ENCODE results near the gene PER1.

PER1 gene

GRCh38 chr17:8125154-8125946 is 26.9 kb downstream of the PER1 start:
- DNase-seq: peak; percentile 76 to 87 (median 81)
- peak overlapping the region; percentile 62 for H3K4me3 ChIP-seq (ENCODE audit: insufficient read depth, low read depth, low read length, poor library complexity, severe bottlenecking)
- H3K4me1 ChIP-seq (ENCODE audit: control insufficient read depth, insufficient read depth, low read length, poor library complexity, severe bottlenecking): peaks cover 57% of the 10 kb centered on the region
- no peaks in the 10 kb centered on the region for H3K9me3 ChIP-seq (ENCODE audit: control insufficient read depth, low read length)
- H3K27ac ChIP-seq (ENCODE audit: insufficient read depth, low read length, poor library complexity, severe bottlenecking): no peak overlapping the region
- H3K27me3 ChIP-seq (replicated peaks; ENCODE audit: control insufficient read depth, insufficient read depth, low read length, poor library complexity, severe bottlenecking): no peaks in the 10 kb centered on the region
- no peaks in the 10 kb centered on the region for H3K36me3 ChIP-seq (ENCODE audit: control insufficient read depth, insufficient read depth, low read length)

DNA sequence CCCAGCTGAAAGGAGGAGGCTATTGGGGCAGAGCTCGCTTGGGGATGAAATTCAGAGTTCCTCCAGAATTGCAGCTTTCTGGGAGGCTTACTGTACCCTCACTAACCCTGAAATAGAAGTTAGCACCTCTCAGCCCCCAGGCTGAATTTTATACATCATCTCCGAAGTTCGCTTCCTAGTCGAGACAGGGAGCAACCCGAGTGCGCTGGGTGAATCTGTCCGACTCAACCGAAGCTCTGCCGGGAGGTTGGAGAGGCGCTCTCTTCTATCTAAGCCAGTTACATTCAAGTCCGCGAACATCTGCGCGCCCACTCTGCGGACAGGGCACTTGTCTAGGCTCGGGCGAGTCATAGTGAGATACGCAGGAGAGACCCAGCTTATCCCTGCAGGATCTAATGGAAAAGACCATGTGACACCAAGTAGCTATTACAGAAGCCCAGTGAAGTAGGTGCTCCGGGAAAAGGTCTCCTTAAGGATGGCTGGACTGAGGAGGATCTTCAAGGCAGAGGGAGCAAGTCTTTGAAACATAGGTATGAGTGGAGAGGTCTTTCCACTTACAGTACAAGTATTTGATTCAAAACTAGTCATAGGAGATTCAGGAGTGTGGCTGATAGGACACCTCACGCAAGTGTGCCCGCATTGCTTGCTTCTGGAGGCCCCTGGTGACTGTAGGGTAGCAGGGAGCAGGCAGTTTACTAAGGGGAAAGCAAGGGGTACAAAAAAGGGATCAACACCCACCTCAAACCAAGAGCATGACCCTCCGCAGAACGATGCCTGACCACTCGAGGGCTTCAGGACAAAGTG is 27.7 kb downstream of the PER1 start:
- Histone ChIP-seq H3K27ac (ENCODE audit: insufficient read depth, low read length, poor library complexity, severe bottlenecking) (no peak overlapping the region), H3K4me3 (ENCODE audit: insufficient read depth, low read depth, low read length, poor library complexity, severe bottlenecking) (peak overlapping the region; percentile 62), H3K36me3 (ENCODE audit: control insufficient read depth, insufficient read depth, low read length) (no peaks in the 10 kb centered on the region), H3K9me3 (ENCODE audit: control insufficient read depth, low read length) (no peaks in the 10 kb centered on the region), H3K4me1 (ENCODE audit: control insufficient read depth, insufficient read depth, low read length, poor library complexity, severe bottlenecking) (peaks cover 57% of the 10 kb centered on the region), H3K27me3 (replicated peaks; ENCODE audit: control insufficient read depth, insufficient read depth, low read length, poor library complexity, severe bottlenecking) (no peaks in the 10 kb centered on the region)
- no peak for DNase-seq

- H3K27me3 ChIP-seq (replicated peaks; ENCODE audit: control insufficient read depth, insufficient read depth, low read length, poor library complexity, severe bottlenecking): no peaks in the 10 kb centered on the region
- DNase-seq: no peak
- H3K4me3 ChIP-seq (ENCODE audit: insufficient read depth, low read depth, low read length, poor library complexity, severe bottlenecking): peak within 1 kb of the TSS; percentile 62
- H3K36me3 ChIP-seq (ENCODE audit: control insufficient read depth, insufficient read depth, low read length): no peaks in the 10 kb centered on the region
- no peak within 1 kb of the TSS for H3K27ac ChIP-seq (ENCODE audit: insufficient read depth, low read length, poor library complexity, severe bottlenecking)
- peaks cover 57% of the 10 kb centered on the region for H3K4me1 ChIP-seq (ENCODE audit: control insufficient read depth, insufficient read depth, low read length, poor library complexity, severe bottlenecking)
- no peaks in the 10 kb centered on the region for H3K9me3 ChIP-seq (ENCODE audit: control insufficient read depth, low read length)
Measured at GRCh38 chr17:8123695-8124349, 28.4 kb downstream of the PER1 start, which contains the start of gene HES7. TSS of gene HES7 (minus strand) at chr17:8124106. CDS start at chr17:8124084, 22 bp downstream.

- DNase-seq: no peak
- peaks cover 62% of the 10 kb centered on the region for H3K4me1 ChIP-seq (ENCODE audit: control insufficient read depth, insufficient read depth, low read length, poor library complexity, severe bottlenecking)
- no peaks in the 10 kb centered on the region for H3K27me3 ChIP-seq (replicated peaks; ENCODE audit: control insufficient read depth, insufficient read depth, low read length, poor library complexity, severe bottlenecking)
- no peaks in the 10 kb centered on the region for H3K9me3 ChIP-seq (ENCODE audit: control insufficient read depth, low read length)
- H3K4me3 ChIP-seq (ENCODE audit: insufficient read depth, low read depth, low read length, poor library complexity, severe bottlenecking): peak overlapping the region; percentile 62
- no peak overlapping the region for H3K27ac ChIP-seq (ENCODE audit: insufficient read depth, low read length, poor library complexity, severe bottlenecking)
- no peaks in the 10 kb centered on the region for H3K36me3 ChIP-seq (ENCODE audit: control insufficient read depth, insufficient read depth, low read length)
Measured at GRCh38 chr17:8122924-8123694, 29.1 kb downstream of the PER1 start.

- Histone ChIP-seq H3K4me3 (ENCODE audit: insufficient read depth, low read depth, low read length, poor library complexity, severe bottlenecking) (peak overlapping the region; percentile 62), H3K27ac (ENCODE audit: insufficient read depth, low read length, poor library complexity, severe bottlenecking) (no peak overlapping the region)
Measured at GRCh38 chr17:8122422-8122923, 29.7 kb downstream of the PER1 start.

DNA sequence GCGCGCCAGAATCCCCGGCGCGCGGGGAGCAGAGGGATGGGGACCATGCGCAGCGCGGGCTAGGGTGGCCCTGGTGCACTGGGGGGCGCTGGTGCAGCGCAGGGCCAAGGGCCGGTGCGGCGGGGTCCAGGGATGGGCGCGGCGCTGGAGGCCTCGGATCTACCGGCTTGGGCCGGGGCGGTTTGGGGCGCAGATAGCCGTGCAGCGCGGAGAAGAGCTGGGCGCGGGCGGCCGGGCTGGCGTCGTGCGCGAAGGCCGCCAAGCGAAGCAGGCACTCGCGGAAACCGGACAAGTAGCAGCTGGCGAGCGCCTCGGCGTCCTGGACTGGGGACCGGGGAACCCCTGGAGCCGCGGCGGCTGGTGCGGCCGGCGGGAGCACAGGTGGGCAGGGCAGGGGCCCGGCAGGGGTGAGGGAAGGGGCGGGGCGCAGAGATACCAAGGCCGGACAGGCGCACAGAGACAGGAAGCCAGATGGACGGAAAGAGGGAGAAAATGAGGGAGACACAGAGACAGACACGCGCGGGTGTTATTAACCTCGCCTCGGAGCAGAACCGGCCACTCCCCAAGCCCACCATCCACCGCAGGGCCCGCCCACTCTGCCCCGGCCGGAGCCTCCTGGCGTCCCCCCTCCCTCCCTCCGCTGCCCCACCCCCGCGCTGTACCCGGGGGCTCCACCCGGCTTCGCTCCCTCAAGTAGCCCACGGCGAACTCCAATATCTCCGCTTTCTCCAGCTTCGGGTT is 30.4 kb downstream of the PER1 start:
- Histone ChIP-seq H3K4me1 (ENCODE audit: control insufficient read depth, insufficient read depth, low read length, poor library complexity, severe bottlenecking) (peaks cover 68% of the 10 kb centered on the region), H3K4me3 (ENCODE audit: insufficient read depth, low read depth, low read length, poor library complexity, severe bottlenecking) (peak overlapping the region; percentile 62), H3K27me3 (replicated peaks; ENCODE audit: control insufficient read depth, insufficient read depth, low read length, poor library complexity, severe bottlenecking) (no peaks in the 10 kb centered on the region), H3K27ac (ENCODE audit: insufficient read depth, low read length, poor library complexity, severe bottlenecking) (no peak overlapping the region), H3K36me3 (ENCODE audit: control insufficient read depth, insufficient read depth, low read length) (no peaks in the 10 kb centered on the region), H3K9me3 (ENCODE audit: control insufficient read depth, low read length) (no peaks in the 10 kb centered on the region)
- DNase-seq: no peak

More at GRCh38 chr17:8122422-8122923, 29.7 kb downstream of the PER1 start:
- H3K9me3 ChIP-seq (ENCODE audit: control insufficient read depth, low read length): no peaks in the 10 kb centered on the region
- peaks cover 69% of the 10 kb centered on the region for H3K4me1 ChIP-seq (ENCODE audit: control insufficient read depth, insufficient read depth, low read length, poor library complexity, severe bottlenecking)
- no peak for DNase-seq
- H3K27me3 ChIP-seq (replicated peaks; ENCODE audit: control insufficient read depth, insufficient read depth, low read length, poor library complexity, severe bottlenecking): no peaks in the 10 kb centered on the region
- no peaks in the 10 kb centered on the region for H3K36me3 ChIP-seq (ENCODE audit: control insufficient read depth, insufficient read depth, low read length)

GRCh38 chr17:8121407-8121680 is 30.9 kb downstream of the PER1 start:
- Histone ChIP-seq H3K4me1 (ENCODE audit: control insufficient read depth, insufficient read depth, low read length, poor library complexity, severe bottlenecking) (peaks cover 64% of the 10 kb centered on the region), H3K36me3 (ENCODE audit: control insufficient read depth, insufficient read depth, low read length) (no peaks in the 10 kb centered on the region), H3K27ac (ENCODE audit: insufficient read depth, low read length, poor library complexity, severe bottlenecking) (no peak overlapping the region), H3K27me3 (replicated peaks; ENCODE audit: control insufficient read depth, insufficient read depth, low read length, poor library complexity, severe bottlenecking) (no peaks in the 10 kb centered on the region), H3K9me3 (ENCODE audit: control insufficient read depth, low read length) (no peaks in the 10 kb centered on the region), H3K4me3 (ENCODE audit: insufficient read depth, low read depth, low read length, poor library complexity, severe bottlenecking) (peak overlapping the region; percentile 62)
- DNase-seq: no peak

- peak; percentile 44 to 47 (median 45) for DNase-seq
- Histone ChIP-seq H3K4me3 (ENCODE audit: insufficient read depth, low read depth, low read length, poor library complexity, severe bottlenecking) (peak overlapping the region; percentile 50), H3K4me1 (ENCODE audit: control insufficient read depth, insufficient read depth, low read length, poor library complexity, severe bottlenecking) (peaks cover 61% of the 10 kb centered on the region), H3K27ac (ENCODE audit: insufficient read depth, low read length, poor library complexity, severe bottlenecking) (no peak overlapping the region), H3K36me3 (ENCODE audit: control insufficient read depth, insufficient read depth, low read length) (no peaks in the 10 kb centered on the region), H3K9me3 (ENCODE audit: control insufficient read depth, low read length) (no peaks in the 10 kb centered on the region), H3K27me3 (replicated peaks; ENCODE audit: control insufficient read depth, insufficient read depth, low read length, poor library complexity, severe bottlenecking) (peaks cover 4% of the 10 kb centered on the region)
Measured at GRCh38 chr17:8120520-8121406, 31.4 kb downstream of the PER1 start.

Data from effector memory CD4-positive, alpha-beta T cell (primary cell).